Stimulated activated CD4-positive, alpha-beta T cell treated with anti-CD3 and anti-CD28 coated beads, Interleukin-12 subunit alpha, Interleukin-12 subunit beta, amount 100 ng/mL, for 48 hours (primary cell): ENCODE results near the gene VPS18.

Experiments
- DNase-seq, 3 donors: peaks; one replicate each; pipeline ENCODE4 v3.0.0-alpha.2; 2020; ENCODE audit warnings: low read depth in 2 of 3, low spot score in 1 of 3

Gene VPS18

GRCh38 chr15:40870716-40871115, 23.5 kb upstream of the VPS18 start:
- DNase-seq, result no peak

GRCh38 chr15:40871749-40872617, 22.3 kb upstream of the VPS18 start:
- no peak for DNase-seq

GRCh38 chr15:40872791-40873693, 21.2 kb upstream of the VPS18 start:
- no peak for DNase-seq

GRCh38 chr15:40873694-40874561, 20.3 kb upstream of the VPS18 start, which contains the start of gene RHOV:
Gene RHOV, minus strand, starts transcription at chr15:40874234. Its CDS starts 95 bp downstream, at chr15:40874139.
- peak in 2 of 3 donors; percentile 23 to 44 for DNase-seq

- no peak for DNase-seq
Measured at GRCh38 chr15:40875991-40876730, 18.1 kb upstream of the VPS18 start.

- no peak for DNase-seq
Measured at GRCh38 chr15:40877694-40878093, 16.6 kb upstream of the VPS18 start.

GRCh38 chr15:40878785-40879184, 15.5 kb upstream of the VPS18 start:
- DNase-seq, result no peak

GRCh38 chr15:40879609-40880008, 14.6 kb upstream of the VPS18 start:
- DNase-seq, result no peak

GRCh38 chr15:40881351-40881750, 12.9 kb upstream of the VPS18 start:
- no peak for DNase-seq

GRCh38 chr15:40886586-40886985, 7.7 kb upstream of the VPS18 start:
- DNase-seq, result no peak

- no peak for DNase-seq
Measured at GRCh38 chr15:40889112-40889511, 5.1 kb upstream of the VPS18 start.

GRCh38 chr15:40891138-40891537, 3.1 kb upstream of the VPS18 start:
- DNase-seq, result no peak

GRCh38 chr15:40891810-40892446, 2.3 kb upstream of the VPS18 start:
- DNase-seq, result peak in 1 of 3 donors; percentile 28

GRCh38 chr15:40892447-40893012, 1.7 kb upstream of the VPS18 start:
- DNase-seq, result no peak

- no peak for DNase-seq
Measured at GRCh38 chr15:40893019-40893670, 1.1 kb upstream of the VPS18 start.

- peak; percentile 47 to 55 (median 48) for DNase-seq
Measured at GRCh38 chr15:40894681-40895448, 615 bp downstream of the VPS18 start.

GRCh38 chr15:40899536-40900207, 5.4 kb downstream of the VPS18 start:
- no peak for DNase-seq
